Activated T-helper 2 cell treated with anti-CD3 and anti-CD28 coated beads, Interferon-gamma antibody, Interleukin-2, Interleukin-4, amounts not matched to agents 10 μg/mL and 5 μg/mL and 100 μg/mL, durations not matched to agents 14 hours and 24 hours and 36 hours (primary cell): ENCODE results near the gene CFAP251. TPM values are rescaled to one million over a fixed set of nuclear protein-coding genes. Genes with fewer than 3 reads are reported as not detected.
"Not testable (repeated sequence)": the region's sequence is repeated elsewhere in the genome, so short reads cannot be mapped to it uniquely, and the experiment has no call there.

Source experiments
- DNase-seq: peaks from one replicate; pipeline ENCODE4 v3.0.0; 2021; ENCODE audit warnings: low spot score
- H3K27ac Mint-ChIP-seq: one replicate; pipeline ENCODE4 v1.8.0; 2021; ENCODE audit warnings: mixed read lengths
- H3K27me3 Mint-ChIP-seq: one replicate; pipeline ENCODE4 v1.8.0; 2021; ENCODE audit warnings: low read depth, mixed read lengths
- H3K36me3 Mint-ChIP-seq: one replicate; pipeline ENCODE4 v1.8.0; 2021; ENCODE audit warnings: low read depth, mixed read lengths
- H3K4me1 Mint-ChIP-seq: one replicate; pipeline ENCODE4 v1.8.0; 2021; ENCODE audit warnings: low read depth, mixed read lengths
- H3K4me3 Mint-ChIP-seq: one replicate; pipeline ENCODE4 v1.8.0; 2021; ENCODE audit warnings: low read depth, mild to moderate bottlenecking, moderate library complexity, mixed read lengths
- H3K9me3 Mint-ChIP-seq: one replicate; pipeline ENCODE4 v1.8.0; 2021; ENCODE audit warnings: mixed read lengths
- intact Hi-C: fragments of 100-400 bp; cut with micrococcal nuclease; formaldehyde crosslinking; loops from one replicate; pipeline ENCODE4 v1.15.1; 2023
- total RNA-seq: library from RNA; stranded (reverse); gene quantifications from 2 replicates; pipeline ENCODE4 v1.2.3, GENCODE V29; 2022

The CFAP251 gene
- total RNA-seq, 1 donor from 2014 or later, result 0.82 TPM

DNA sequence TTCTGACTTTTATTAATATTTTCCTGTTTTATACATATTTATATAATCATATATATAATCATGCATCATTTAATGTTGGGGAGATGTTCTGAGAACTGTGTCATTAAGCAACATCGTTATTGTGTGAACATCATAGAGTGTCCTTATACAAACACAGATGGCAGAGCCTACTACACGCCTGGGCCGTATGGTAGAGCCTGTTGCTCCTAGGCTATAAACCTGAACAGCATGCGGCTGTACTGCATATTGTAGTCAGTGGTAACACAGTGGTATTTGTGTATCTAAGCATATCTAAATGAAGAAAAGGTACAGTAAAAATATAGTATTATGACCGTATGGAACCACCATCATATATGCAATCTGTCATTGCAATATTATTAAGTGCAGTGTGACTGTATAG lies 58.6 kb downstream of the CFAP251 start:
- DNase-seq, result no peak
- Mint-ChIP-seq H3K36me3 (peaks cover 3% of the 10 kb centered on the region), H3K9me3 (peaks cover 11% of the 10 kb centered on the region), H3K27me3 (peaks cover 4% of the 10 kb centered on the region), H3K4me1 (peaks cover 3% of the 10 kb centered on the region), H3K4me3 (no peak overlapping the region), H3K27ac (no peak overlapping the region)
- intact Hi-C loops, result no loop called here

DNA sequence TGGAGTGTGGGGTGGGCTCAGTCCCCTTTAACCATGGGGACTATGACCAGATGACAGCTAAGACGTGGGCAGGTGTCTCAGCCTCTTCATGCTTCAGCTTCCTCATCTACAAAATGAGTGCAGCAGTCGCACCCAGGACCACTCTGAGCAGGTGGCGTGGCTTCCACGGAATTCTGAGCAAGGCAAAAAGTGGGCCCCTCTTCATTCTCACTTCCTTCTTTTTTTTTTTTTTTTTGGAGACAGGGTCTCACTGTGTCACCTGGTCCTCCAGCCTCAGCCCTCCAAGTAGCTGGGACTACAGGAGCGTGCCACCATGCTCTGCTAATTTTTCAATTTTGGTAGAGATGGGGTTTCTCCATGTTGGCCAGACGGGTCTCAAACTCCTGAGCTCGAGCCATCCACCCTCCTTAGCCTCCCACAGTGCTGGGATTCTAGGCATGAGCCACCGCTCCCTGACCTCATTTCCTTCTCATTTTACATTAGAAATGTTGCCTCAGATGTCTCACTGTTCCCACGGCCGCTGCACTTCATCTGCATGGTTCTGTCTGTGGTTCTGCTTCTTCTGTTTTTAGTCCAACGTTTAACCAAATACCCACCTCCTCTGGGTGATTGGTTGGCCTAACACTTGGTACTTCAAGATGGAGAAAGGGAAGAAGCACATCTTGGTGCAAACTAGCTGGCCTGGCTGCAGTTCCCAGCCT lies 61.9 kb downstream of the CFAP251 start:
- Mint-ChIP-seq H3K4me3 (no peak overlapping the region), H3K36me3 (no peaks in the 10 kb centered on the region), H3K27ac (no peak overlapping the region), H3K4me1 (peaks cover 3% of the 10 kb centered on the region), H3K9me3 (no peaks in the 10 kb centered on the region), H3K27me3 (peaks cover 1% of the 10 kb centered on the region)
- no peak for DNase-seq
- intact Hi-C loops, result no loop called here

DNA sequence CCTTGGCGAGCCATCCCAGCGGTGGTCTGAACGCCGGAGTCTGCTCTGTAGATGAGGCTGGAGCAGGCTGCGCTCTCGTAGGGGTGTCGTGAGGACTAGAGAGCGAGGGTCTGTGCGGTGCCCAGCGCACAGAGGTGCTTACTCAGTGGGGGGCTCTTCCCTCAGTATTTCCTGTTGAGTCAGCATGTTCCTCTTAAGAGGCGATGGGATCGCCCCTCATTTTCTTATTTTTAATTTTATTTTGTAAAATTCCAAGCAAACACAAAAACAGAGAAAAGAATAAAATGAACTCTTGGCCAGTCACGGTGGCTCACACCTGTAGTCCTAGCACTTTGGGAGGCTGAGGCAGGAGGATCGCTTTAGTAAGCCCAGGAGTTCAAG lies 62.5 kb downstream of the CFAP251 start:
- Mint-ChIP-seq H3K4me1 (peaks cover 3% of the 10 kb centered on the region), H3K27me3 (no peaks in the 10 kb centered on the region), H3K27ac (no peak overlapping the region), H3K9me3 (no peaks in the 10 kb centered on the region), H3K36me3 (no peaks in the 10 kb centered on the region), H3K4me3 (no peak overlapping the region)
- intact Hi-C loops, result no loop called here
- DNase-seq, result no peak

- intact Hi-C loops, result no loop called here
- no peak overlapping the region for H3K27ac Mint-ChIP-seq
- no peaks in the 10 kb centered on the region for H3K36me3 Mint-ChIP-seq
- peaks cover 3% of the 10 kb centered on the region for H3K4me1 Mint-ChIP-seq
- no peaks in the 10 kb centered on the region for H3K27me3 Mint-ChIP-seq
- no peaks in the 10 kb centered on the region for H3K9me3 Mint-ChIP-seq
- H3K4me3 Mint-ChIP-seq, result no peak overlapping the region
- no peak for DNase-seq
Measured at GRCh38 chr12:121981456-121981855, 63.1 kb downstream of the CFAP251 start.

DNA sequence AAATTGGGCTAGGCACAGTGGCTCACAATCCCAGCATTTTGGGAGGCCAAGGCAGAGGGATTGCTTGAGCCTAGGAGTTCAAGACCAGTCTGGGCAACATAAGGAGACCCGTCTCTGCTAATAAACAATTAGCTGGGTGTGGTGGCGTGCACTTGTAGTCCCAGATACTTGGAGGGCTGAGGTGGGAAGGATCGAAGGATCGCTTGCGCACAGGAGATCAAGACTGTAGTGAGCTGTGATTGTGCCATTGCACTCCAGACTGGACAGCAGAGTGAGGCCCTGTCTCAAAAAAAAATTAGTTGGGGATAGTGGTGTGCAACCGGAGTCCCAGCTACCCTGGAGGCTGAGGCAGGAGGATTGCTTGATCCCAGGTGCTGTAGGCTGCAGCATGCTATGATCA lies 64.6 kb downstream of the CFAP251 start:
- Mint-ChIP-seq H3K36me3 (no peaks in the 10 kb centered on the region), H3K9me3 (no peaks in the 10 kb centered on the region), H3K27me3 (no peaks in the 10 kb centered on the region), H3K4me1 (peaks cover 3% of the 10 kb centered on the region), H3K27ac (no peak overlapping the region), H3K4me3 (no peak overlapping the region)
- intact Hi-C loops, result no loop called here
- DNase-seq, result no peak

DNA sequence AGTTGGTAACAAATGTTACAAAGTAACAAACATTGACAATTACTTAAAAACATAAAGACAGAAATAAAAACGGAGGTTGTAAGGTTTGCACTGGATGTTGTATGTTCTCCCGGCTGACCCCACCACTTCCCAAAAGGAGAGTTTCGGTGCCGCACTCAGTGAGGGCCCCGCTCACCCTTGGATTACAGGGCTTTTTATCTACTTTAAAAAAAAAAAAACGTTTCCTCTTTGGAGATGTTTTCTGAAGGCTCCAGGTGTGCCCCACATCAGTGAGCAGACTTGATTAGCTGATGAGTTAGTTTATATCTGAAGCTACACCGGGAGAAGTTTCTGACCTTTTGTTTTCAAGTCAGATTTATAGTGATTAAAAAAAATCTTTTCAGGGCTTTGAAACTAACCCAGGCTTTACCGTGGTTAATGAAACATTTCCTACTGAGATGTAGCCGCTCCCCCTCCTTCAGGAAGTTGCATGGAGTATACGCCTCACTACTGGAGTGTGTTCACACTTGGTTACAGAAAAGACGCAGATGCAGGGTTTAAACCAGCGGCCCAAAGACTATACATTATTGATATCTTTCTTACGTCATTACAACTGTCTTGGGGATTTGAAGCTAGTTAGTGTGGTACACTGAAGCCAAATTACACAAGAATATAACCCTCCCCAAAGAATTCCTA lies 65.3 kb downstream of the CFAP251 start:
- Mint-ChIP-seq H3K36me3 (no peaks in the 10 kb centered on the region), H3K9me3 (no peaks in the 10 kb centered on the region), H3K4me3 (no peak overlapping the region), H3K4me1 (peaks cover 3% of the 10 kb centered on the region), H3K27ac (no peak overlapping the region), H3K27me3 (no peaks in the 10 kb centered on the region)
- intact Hi-C loops, result no loop called here
- DNase-seq, result no peak

GRCh38 chr12:121986489-121987245 lies 68.3 kb downstream of the CFAP251 start:
- no peak overlapping the region for H3K4me3 Mint-ChIP-seq
- H3K9me3 Mint-ChIP-seq, result no peaks in the 10 kb centered on the region
- DNase-seq, result no peak
- peaks cover 11% of the 10 kb centered on the region for H3K4me1 Mint-ChIP-seq
- intact Hi-C loops, result no loop called here
- no peak overlapping the region for H3K27ac Mint-ChIP-seq
- no peaks in the 10 kb centered on the region for H3K36me3 Mint-ChIP-seq
- H3K27me3 Mint-ChIP-seq, result no peaks in the 10 kb centered on the region

- H3K36me3 Mint-ChIP-seq, H3K9me3 Mint-ChIP-seq, H3K27ac Mint-ChIP-seq, DNase-seq, H3K4me3 Mint-ChIP-seq, H3K27me3 Mint-ChIP-seq, intact Hi-C loops: not testable (repeated sequence)
- H3K4me1 Mint-ChIP-seq, result peaks cover 17% of the 10 kb centered on the region
Measured at GRCh38 chr12:121988519-121988918, 70.1 kb downstream of the CFAP251 start.

DNA sequence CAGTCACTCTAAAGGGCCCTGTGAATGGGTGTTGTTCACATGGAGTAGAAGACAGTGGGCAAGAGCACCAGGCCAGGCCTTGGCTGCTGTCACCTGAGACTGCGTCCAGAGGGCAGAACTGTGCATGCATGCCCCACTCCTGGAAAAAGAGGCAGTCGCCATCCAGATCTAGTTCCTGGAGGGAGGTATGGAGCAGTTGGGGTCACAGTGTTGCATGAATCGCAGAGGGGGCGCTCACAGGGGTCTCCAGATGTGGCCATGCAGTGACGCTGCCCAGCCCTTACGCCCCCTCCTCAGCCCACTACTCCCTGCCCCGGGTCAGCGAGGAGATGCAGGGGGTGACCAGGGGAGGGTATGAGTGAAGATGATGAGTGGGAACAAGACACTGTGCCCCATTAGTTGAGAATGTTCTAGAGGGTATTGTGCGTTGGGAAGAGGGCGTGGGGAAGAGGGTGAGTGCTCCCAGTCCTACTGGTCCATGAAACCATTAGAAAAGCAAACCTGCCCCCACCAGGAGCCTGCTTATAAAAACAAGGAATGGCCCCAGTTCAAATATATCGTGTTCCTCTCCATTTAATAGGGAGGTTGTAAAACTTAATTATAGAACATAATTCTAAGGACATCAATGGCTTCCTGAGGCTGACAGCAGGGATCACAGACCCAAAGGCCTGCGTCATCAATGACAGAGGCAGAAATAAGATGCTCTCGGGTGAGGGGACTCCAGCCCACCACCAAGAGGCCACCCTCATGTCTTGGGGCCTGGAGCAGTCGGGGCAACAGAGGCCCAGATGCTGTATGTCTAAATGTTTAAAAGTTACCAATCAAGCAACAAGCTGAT lies 71.1 kb downstream of the CFAP251 start:
- intact Hi-C loops, result loop anchor here (5.0 kb wide), 1 partner anchor 93 kb away; no protein-coding TSS in a partner anchor
- H3K27me3 Mint-ChIP-seq, result no peaks in the 10 kb centered on the region
- H3K27ac Mint-ChIP-seq, result no peak overlapping the region

GRCh38 chr12:121990114-121990647 lies 71.8 kb downstream of the CFAP251 start:
- no peaks in the 10 kb centered on the region for H3K27me3 Mint-ChIP-seq
- H3K36me3 Mint-ChIP-seq, result no peaks in the 10 kb centered on the region
- H3K9me3 Mint-ChIP-seq, result no peaks in the 10 kb centered on the region
- intact Hi-C loops, result loop anchor here (5.0 kb wide), 1 partner anchor 92 kb away; no protein-coding TSS in a partner anchor
- no peak overlapping the region for H3K27ac Mint-ChIP-seq
- H3K4me3 Mint-ChIP-seq, result no peak overlapping the region
- no peak for DNase-seq
- H3K4me1 Mint-ChIP-seq, result peaks cover 17% of the 10 kb centered on the region

More for the DNA sequence above, 71.1 kb downstream of the CFAP251 start:
- Mint-ChIP-seq H3K36me3 (no peaks in the 10 kb centered on the region), H3K9me3 (no peaks in the 10 kb centered on the region), H3K4me1 (peaks cover 17% of the 10 kb centered on the region), H3K4me3 (no peak overlapping the region)
- DNase-seq, result no peak

DNA sequence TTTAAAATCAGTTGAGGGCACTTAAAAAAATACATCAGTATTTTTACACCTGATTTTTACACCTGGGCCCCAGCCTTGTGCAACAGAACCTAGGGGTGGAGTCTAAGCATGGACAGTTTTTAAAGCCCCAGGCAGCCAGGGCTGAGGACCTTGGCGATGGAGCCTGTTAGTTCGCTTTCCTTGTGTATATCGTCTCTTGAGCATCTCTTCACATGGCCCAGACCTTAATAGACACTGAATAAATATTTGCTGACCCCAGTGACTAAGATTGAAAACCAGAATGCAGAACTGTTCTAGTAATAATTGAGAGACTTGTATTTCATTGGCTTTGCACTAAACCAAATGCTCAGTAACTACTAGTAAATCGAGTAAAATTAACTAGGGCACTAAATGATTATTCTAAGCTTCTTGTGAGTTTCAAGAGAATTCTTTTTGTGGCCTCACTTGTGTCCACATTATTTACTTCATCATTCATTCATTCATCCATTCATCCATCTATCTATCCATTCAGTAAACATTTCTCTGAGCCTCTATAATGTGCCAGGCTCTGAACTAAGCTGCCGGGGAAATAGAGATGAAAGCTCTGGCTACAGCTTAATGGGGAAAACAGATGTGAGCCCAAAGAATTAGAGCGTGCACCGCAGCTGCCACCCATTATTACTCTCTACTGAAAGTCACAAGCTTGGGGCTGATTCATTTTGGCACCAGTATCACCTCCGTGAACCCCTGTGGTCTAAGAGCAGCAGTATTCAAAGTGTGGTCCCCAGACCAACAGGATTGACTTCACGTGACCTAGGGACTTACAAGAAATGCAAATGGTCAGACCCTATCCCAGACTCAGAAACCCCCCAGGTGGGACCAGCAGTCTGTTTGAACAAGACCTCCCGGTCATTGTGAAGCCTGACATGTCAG lies 72.6 kb downstream of the CFAP251 start:
- Mint-ChIP-seq H3K27me3 (peaks cover 6% of the 10 kb centered on the region), H3K9me3 (no peaks in the 10 kb centered on the region), H3K27ac (no peak overlapping the region), H3K36me3 (no peaks in the 10 kb centered on the region), H3K4me1 (peaks cover 17% of the 10 kb centered on the region), H3K4me3 (no peak overlapping the region)
- intact Hi-C loops, result loop anchor here (5.0 kb wide), 1 partner anchor 91 kb away; no protein-coding TSS in a partner anchor
- peak; percentile 13 for DNase-seq
